ENCODE measurements around the gene DLG2.

DLG2 gene

GRCh38 chr11:83410605-83411565 is 2216.3 kb downstream of the DLG2 start:
- DNase-seq, result no peak

GRCh38 chr11:83409891-83410290 is 2217.3 kb downstream of the DLG2 start:
- no peak for DNase-seq

GRCh38 chr11:83409476-83409875 is 2217.7 kb downstream of the DLG2 start:
- DNase-seq, result no peak

- DNase-seq, result no peak
Observed at GRCh38 chr11:83408946-83409345, 2218.2 kb downstream of the DLG2 start.

All from activated gamma-delta T cell treated with Interleukin-2 at 50 U/mL for 16 hours (primary cell).